ENCODE results near the gene FOSL1.

The FOSL1 gene

DNA sequence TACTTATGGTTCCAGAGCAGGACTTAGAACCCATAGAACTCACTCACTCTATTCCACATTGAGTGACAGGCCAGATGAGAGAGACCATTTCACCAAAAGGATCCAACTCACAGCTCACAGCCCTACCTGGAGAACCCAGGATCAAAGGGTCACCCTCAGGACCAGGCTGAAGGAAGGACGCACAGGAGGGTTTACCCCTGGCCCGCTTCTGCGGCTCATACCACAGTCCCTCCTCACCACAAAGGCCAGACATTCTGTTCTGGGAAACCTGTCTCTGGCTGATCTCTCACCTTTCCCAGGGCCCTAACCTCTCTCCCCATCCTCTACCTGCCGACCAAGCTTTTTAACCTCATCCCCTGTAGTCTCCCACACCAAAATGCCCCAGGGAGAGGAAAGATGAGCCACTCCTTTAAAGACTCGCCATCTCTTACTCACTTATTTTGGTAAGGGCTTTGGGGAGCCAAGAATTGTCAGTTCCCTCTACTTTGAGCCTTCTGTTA, 4.7 kb downstream of the FOSL1 start:
- no peak for DNase-seq

DNA sequence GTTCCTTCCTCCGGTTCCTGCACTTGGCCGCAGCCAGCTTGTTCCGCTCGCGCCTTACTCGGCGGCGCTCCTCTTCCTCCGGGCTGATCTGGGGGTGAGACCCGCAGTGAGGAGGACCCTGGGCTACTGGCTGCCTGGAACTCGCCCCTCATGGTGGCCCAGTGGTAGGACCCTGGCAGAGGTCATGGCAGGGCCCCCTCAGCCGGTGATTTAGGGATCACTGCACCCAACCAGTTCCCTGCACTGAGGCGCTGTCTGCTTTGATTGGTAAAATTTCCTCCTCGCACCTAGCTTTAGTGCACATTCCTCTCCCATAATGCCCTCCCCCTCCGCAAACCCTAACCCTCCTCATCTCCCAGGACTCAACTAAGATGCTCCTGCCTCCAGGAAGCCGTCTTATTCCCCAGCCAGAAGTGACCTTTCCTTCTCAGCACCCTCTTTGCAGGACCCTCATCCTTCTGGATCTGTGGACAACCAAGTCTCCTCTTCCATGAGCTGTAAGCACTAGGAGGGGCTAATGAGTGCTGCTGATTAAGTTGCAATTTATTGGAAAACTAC, 6.1 kb downstream of the FOSL1 start:
- peak; percentile 69 for DNase-seq

DNA sequence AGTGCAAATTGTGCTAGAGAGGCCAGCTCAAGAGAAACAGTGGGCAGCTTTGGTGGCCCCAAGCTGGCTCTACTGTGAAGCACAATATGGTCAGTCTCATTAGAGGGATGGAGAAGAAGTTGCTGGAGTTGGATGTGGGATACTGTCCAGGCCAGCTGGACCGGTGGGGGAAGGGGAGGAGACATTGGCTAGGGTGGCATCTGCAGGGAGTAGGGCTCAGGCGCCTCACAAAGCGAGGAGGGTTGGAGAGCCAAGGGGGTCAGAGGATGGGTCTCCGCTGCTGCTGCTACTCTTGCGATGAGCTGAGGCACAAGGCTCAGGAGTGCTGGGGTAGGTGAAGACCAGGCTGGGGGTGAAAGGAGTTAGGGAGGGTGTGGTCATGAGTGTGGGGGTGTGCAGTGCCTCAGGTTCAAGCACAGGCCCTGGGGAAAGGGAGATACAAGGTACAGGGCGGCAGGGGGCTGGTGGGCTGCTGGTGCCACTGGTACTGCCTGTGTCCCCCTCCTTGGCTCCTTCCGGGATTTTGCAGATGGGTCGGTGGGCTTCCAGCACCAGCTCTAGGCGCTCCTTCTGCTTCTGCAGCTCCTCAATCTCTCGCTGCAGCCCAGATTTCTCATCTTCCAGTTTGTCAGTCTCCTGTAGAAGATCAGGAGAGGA, 7.4 kb downstream of the FOSL1 start:
- DNase-seq, result no peak

DNA sequence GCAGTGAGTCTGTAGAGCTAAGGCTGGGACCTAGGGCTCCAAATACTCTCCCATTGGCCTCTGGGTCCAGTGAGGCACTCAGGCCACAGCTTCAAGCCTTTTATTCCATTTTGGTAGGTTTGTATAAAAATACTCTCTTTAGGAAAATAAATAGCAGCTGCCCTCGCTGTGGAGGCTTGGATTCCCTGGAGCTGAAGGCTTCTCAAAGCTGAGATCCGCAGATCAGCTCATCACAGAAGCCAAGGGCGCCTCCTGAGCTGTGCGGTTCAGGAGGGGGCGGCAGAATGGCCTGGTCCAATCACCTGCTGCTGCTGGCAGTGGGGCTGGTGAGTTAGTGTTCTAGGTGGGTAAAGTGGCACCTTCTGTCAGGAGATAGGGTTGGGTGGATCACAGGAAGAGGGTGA, 8.0 kb downstream of the FOSL1 start:
- DNase-seq, result peak; percentile 49

DNA sequence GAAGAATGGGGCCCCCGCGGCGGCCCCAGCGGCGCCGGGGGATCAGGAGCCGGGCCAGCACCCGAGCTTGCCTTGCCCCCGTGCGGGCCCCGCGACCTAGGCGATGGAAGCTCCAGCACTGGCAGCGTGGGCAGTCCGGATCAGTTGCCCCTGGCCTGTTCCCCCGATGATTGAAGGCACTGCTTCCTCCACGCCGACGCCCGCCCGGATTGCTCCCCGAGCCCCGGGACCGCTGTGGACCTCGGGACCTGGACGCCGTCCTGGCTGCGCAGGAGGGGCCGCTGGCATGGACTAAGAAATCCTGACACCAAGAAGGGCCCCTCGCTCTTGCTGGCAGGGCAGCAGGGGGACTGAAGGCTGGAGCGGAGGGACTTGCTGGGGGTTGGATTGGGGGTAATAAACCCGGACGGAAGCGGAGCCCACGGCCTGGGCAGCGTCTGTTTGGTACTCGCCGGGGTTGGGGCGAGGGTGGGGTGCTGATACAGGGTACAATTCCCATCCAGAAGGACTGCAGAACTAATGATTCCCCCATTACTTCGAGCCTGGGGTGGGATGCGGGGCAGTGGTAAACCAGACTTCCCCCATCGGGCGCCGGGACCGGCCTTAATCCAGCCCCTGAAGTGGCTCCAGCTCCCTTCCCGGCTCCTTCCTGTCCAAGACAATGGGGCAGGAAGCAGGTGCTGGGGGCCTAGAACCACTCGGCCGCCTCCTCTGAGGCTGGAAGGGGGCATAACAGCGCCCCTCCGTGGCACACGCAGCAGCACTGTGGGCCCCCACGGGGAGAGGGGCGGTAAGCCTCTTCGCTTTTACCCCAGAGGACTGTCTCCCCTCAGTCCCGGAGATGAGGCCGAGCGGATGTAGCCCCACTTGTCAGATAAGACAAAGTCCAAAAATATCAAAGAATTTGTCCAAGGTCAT, 8.7 kb downstream of the FOSL1 start:
- DNase-seq, result peak; percentile 60

DNA sequence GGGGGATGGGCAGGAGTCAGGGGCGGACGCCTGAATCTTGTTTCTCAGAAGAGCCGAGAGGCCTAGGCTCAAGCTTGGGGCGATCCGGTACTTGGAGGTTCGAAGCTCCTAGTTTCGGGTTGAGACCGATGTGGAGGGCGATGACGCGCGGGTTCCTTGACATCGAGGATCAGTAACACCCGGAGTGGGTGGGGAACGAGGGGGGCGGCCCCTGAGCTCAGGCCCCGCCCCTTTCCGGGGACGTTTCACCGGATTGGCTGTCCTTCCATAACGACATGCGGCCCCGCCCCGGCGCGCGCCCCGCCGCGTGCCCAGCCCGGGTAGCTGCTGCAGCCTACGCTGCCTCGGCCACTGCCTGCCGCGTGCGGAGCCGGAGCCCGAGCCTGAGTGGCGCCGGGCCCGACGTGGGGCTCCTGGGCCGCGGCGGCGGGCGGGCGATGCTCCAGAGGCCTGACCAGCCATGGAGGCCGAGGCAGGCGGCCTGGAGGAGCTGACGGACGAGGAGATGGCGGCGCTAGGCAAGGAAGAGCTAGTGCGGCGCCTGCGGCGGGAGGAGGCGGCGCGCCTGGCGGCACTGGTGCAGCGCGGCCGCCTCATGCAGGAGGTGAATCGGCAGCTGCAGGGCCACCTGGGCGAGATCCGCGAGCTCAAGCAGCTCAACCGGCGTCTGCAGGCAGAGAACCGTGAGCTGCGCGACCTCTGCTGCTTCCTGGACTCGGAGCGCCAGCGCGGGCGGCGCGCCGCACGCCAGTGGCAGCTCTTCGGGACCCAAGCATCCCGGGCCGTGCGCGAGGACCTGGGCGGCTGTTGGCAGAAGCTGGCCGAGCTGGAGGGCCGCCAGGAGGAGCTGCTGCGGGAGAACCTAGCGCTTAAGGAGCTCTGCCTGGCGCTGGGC, 9.6 kb downstream of the FOSL1 start, which contains the start of gene CCDC85B:
Gene CCDC85B (plus strand): TSS at position 350 of the 895 bp plus-strand sequence. CDS start 111 bp downstream, at position 461.
- DNase-seq, result peak; percentile 100

DNA sequence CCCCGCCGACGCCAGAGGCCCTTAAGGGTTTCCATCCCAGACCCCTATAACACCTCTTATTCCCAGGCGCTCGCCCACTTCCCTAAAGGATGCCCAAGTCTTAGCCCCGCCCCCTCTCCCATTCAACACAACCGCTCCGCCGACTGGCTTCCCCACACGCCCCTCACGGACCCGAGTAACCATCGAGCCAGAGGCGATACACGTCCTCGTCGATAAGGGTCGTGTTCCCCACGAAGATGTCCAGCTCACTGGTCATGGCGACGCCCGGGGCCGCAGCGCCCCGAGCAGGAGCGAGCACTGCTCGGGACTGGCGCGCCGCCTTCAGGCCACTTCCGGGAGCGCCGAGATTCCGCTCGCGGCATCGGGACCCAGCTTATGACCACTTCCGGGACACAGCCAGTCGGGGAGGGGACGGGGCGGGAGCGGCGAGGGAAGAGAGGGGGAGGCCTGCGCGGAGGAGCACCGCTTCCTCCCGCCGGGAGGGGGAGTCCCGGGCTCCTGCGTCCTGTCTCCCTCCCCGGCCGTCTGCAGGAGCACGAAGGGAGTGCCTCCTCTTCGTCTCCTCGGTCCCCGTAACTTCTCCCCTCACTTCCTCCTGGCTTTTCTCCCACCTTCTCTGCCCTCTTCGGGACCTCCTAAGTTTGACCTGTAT, 11.9 kb downstream of the FOSL1 start, which contains the start of gene FIBP:
Gene FIBP (minus strand): TSS at position 309 of the 652 bp plus-strand sequence. CDS start 53 bp downstream, at position 256.
- peak; percentile 98 for DNase-seq

DNA sequence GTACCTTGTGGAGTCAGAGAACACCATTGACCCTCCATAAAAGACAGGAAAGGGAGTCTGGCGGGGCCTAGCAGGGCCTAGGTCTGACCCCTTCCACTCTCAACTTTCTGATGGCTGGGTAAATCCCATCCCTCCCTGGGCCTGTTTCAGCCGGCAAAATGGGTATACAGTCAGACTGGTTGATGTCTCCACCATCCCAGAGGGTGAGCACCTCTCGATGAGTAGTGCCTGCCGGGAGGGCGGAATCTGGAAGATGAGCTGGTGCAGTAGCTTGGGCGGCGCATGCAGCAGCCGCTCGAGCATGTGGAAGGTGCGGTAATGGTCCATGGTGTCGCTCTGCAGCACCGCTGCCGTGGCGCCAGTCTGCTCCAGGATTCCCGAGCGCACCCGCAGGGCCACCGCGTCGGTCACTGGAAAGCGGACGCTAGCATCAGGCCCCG, 12.4 kb downstream of the FOSL1 start:
- peak; percentile 34 for DNase-seq

DNA sequence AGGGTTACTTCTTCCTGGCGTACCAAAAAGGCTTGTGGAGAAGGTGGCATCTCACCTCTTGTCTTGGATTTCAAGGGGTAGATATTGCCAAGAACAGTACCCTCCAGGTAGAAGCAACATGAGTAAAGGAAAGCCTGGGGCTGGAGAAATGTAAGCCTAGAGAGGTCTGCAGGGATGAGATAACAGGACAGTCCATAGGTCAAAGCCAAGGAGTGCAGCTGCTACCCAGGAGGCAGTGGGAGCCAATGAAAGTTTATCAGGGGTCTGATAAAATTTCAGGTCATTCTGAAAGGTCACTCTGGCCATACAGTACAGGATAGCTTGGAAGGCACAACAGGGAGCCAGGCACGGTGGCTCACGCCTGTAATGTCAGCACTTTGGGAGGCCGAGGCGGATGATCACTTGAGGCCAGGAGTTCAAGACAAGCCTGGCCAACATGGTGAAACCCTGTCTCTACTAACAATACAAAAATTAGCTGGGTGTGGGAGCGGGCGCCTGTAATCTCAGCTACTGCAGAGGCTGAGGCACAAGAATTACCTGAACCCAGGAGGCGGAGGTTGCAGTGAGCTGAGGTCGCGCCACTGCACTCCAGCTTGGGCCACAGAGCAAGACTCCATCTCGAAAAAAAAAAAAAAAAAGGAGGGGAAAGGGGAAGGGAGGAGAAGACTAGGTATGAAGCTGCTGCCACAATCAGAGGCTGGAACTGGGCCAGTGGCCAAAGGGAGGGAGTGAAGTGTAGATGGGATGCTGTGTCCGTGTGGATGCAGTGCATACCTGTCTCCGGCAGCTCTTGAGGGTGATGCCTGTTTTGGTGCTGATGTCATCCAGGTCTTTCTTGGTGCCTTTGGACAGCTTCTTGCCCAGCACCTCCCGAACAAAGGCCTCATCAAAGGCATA, 13.1 kb downstream of the FOSL1 start:
- no peak for DNase-seq

DNA sequence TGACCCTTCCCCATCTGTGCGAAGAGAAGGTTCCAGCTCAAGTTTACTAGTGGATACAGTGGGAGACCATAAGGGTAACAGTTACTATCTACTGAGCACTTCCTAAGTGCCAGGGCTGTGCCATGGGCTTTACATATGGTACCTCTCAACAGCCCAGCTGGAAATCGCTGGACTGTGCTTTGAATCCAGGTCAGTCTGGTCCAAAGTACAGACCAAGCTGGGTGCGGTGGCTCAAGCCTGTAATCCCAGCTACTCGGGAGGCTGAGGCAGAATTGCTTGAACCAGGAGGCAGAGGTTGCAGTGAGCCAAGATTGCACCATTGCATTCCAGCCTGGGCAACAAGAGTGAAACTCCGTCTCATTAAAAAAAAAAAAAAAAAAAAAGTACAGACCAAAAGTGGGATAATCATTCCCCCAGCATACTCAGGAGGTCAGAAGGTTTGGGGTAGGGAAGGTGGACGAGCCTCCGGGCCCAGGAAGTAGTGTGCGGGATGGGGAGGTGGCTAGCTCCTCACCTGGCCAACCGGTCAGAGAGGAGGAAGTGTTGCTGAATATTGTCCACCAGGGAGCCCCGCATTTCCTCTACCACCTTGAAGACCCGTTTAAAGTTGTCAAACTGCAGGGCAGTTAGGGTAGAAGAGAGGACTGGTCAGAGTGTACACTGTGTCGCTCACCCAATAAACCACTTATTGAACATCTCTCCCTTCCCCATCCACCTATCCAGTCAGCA, 14.2 kb downstream of the FOSL1 start:
- DNase-seq, result no peak

DNA sequence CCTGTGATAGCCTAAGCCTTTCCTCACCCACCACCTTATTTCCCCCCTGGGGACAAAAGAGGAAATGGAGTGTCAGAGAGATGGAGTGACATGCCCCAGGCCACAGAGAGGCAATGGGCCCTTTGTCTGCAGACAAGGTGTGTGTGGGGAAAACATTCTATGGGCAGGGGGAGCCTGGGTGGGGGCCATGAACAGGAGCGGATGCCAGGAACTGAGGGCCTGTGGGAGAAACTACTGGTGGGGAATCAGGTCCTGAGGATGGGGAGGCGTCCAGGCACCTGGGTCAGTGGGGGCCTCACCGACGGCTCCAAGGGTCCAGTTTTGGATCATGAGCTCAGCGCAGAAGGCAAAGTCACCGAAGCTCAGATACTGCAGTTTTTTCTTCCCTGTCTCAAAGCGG, 15.0 kb downstream of the FOSL1 start:
- DNase-seq, result no peak

DNA sequence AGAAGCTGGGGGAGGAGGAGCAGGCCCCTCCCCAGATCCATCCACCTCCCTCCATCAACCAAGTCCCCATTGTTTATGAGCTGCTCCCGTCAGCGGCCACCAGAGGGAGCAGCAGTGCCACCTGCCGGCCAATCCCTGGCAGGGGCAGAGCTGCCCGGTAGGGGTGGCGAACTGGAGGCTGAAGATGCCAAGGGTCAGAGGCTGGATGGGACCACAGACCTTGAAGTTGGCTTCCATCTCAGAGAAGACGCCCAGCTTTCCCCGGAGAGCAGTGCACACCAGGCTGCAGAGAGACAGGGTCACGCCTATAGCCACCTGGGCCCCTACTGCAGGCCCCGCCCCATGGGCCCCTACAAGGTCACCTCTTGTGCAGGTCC, 15.5 kb downstream of the FOSL1 start:
- peak; percentile 89 for DNase-seq

DNA sequence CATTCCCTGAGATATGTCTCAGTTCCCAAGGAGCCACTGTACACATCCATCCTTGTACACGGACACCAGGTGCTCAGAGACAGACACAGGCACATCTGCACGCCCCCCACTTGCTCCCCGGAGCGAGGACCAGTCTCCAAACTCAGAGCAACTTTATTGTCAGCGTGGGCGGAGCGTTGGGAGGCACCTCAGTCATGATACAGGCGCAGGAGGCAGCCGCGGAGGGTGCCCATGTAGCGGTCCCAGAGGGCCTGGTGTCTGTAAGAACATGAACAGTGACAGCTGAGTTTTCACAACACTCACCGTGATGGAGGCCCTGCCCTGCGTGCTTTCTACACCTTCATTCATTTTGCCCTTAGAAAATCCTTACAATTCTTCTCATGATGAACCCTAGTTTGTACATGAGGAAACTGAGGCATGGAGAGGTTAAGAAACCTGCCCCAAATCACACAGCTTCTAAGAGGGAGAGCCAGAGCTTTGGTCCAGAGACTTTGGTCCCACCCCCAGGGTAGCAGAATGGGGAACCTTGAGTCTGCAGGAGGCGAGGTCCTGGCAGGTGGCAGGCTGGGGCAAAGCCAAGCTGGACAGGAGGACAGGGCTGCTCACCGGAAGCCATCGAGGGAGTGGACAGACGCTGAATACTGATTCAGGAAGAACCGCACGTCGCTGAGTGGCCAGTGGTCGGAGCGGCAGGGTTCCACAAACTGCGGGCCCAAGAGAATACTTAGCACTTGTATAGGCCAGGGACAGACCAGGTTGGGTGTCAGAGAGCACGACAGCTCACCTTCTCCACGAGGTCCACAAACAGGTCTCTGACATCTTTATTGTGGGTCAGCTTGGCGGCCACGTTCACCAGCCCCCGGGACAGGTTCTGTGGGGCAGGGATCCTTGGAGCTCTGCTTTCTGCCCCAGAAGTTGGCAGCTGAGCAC, 16.1 kb downstream of the FOSL1 start:
- no peak for DNase-seq

DNA sequence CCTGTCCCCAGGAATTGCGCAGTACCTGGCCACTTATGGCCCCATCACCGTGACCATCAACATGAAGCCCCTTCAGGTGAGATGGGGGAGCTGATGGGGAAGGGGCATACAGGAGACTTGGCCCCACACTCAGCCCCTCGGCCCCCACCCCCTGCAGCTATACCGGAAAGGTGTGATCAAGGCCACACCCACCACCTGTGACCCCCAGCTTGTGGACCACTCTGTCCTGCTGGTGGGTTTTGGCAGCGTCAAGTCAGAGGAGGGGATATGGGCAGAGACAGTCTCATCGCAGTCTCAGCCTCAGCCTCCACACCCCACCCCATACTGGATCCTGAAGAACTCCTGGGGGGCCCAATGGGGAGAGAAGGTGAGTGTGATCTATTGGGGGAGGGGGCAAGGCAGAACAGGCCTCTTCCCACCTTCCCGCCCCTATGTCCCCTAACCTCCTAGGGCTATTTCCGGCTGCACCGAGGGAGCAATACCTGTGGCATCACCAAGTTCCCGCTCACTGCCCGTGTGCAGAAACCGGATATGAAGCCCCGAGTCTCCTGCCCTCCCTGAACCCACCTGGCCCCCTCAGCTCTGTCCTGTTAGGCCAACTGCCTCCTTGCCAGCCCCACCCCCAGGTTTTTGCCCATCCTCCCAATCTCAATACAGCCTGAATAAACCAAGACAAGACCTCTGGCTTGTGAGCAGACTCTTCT, 17.0 kb downstream of the FOSL1 start:
- no peak for DNase-seq

DNA sequence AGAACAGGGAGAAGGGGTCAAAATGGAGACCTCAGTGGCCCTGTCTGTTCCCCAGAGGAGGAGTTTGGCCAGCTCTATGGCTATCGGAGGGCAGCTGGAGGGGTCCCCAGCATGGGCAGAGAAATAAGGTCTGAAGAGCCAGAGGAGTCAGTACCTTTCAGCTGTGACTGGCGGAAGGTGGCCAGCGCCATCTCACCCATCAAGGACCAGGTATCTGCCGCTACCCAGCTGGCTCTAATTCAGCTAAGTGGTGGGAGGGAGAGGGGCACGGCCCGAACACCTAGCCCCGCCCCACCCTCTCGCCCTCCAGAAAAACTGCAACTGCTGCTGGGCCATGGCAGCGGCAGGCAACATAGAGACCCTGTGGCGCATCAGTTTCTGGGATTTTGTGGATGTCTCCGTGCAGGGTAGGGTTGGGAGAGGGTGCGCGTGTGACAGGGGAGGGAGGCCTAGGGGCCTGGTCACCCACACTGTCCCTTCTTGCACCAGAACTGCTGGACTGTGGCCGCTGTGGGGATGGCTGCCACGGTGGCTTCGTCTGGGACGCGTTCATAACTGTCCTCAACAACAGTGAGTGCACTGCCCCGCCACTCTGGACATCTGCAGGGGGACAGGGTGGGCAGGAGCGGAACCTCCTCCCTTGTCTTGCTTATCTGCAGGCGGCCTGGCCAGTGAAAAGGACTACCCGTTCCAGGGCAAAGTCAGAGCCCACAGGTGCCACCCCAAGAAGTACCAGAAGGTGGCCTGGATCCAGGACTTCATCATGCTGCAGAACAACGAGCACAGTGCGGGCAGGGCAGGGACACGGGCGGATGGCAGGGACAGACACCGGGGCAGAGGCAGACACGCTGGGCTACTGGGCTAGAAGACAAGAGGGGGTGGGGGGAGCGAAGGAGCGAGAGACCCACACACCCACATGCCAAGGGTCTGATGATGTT, 17.8 kb downstream of the FOSL1 start:
- no peak for DNase-seq

DNA sequence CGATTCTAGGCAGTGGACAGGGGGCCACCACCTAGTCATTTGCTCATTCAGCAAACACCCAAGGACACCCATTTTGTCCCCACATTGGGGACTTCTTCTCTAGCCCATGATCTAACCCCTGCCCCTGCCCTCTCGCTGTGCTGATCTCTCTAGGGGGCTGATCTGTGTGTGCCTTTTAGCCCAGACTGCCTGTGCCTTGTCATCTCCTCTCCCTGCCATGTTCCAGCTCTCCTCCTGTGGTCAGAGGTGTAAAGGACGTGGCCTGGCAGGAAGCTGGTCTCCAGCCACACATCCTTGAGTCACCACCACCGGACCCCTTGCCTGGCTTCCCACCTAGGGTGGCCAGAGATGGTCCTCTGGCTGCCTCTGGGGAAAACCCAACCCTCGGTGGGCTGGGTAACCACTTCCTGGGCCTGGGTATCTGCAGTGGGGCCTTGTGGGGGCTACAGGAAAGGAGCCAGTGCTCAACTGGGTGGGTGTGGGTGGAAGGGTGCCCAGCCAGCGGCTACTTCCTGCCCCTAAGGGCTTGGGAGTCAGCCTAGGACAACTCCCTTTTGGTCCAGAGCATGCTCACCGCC, 19.3 kb downstream of the FOSL1 start:
- DNase-seq, result peak; percentile 58

DNA sequence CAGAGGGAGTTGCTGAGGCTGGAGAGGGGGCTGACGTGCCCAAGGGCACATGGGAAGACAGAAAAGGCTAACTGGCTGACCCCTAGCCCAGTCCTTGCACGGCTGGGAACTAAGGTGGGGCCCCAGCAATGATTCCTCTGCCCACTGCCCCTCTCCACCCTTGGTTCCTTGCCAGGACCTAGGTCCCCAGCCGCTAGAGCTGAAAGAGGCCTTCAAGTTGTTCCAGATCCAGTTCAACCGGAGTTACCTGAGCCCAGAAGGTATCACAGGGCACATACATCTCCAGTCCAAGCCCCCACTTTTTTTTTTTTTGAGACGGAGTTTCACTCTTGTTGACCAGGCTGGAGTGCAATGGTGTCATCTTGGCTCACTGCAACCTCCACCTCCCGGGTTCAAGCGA, 20.2 kb downstream of the FOSL1 start:
- DNase-seq, result no peak

Measured in activated CD4-positive, alpha-beta T cell treated with anti-CD3 and anti-CD28 coated beads, Interleukin-10, Interleukin-2, amounts not matched to agents 100 ng/mL and 50 ng/mL, durations not matched to agents 16 hours and 8 hours (primary cell).